ENCODE results near the gene FNDC3B.

FNDC3B gene

DNA sequence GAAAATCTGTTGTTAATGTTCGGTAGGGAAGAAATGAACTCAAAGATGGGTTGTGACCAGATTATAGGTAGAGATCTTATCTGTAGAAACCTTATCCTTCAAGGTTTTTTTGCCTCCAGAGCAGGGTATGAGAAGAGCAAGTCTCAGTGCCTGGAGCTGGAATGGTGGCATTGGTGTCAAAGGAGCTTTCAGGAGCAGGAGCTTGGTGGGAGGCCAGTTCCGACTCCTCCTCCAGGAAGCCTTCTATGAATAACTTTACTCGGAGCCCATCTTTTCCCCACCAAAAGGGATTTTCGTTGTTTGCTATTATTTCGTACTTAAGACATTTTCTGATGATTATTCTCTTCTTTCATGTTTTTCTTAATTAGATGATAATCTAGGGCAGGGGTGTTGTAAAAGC is 317.0 kb downstream of the FNDC3B start:
- ChIA-PET POLR2A (no interaction called here), CTCF (interaction anchor here (1.9 kb wide), 1 partner anchor 24 kb away, joined by 6 read pairs; no protein-coding TSS in a partner anchor)
- TF ChIP-seq ZNF610 (tag by site-specific recombination; IDR thresholded peaks at IDR 0.05; ENCODE audit: borderline replicate concordance) (no peak), WT1 (tag by site-specific recombination; IDR thresholded peaks at IDR 0.05) (no peak), ZNF548 (tag by site-specific recombination; IDR thresholded peaks at IDR 0.05) (no peak), ZNF280C (tag by site-specific recombination; IDR thresholded peaks at IDR 0.05) (no peak), ZSCAN4 (tag by site-specific recombination; IDR thresholded peaks at IDR 0.05) (no peak), ZNF155 (tag by site-specific recombination; IDR thresholded peaks at IDR 0.05) (no peak), HOXC10 (CRISPR knock-in tag; IDR thresholded peaks at IDR 0.05) (no peak), ZNF747 (tag by site-specific recombination; IDR thresholded peaks at IDR 0.05) (no peak)
- Histone ChIP-seq H3K27ac (ENCODE audit: extremely low read depth, low read depth, low read length) (no peak overlapping the region), H3K9me3 (ENCODE audit: control insufficient read depth, insufficient read depth, low read depth, low read length) (no peaks in the 10 kb centered on the region), H3K4me3 (ENCODE audit: low read depth, low read length) (no peak overlapping the region), H3K36me3 (ENCODE audit: control insufficient read depth in 2 of 2, insufficient read depth in 1 of 2, low read length in 2 of 2) (peaks cover 0 to 31% of the 10 kb centered on the region in 2 experiments; a peak in 1 of 3 replicates), H3K4me1 (ENCODE audit: control insufficient read depth, insufficient read depth, low read length) (no peaks in the 10 kb centered on the region)

DNA sequence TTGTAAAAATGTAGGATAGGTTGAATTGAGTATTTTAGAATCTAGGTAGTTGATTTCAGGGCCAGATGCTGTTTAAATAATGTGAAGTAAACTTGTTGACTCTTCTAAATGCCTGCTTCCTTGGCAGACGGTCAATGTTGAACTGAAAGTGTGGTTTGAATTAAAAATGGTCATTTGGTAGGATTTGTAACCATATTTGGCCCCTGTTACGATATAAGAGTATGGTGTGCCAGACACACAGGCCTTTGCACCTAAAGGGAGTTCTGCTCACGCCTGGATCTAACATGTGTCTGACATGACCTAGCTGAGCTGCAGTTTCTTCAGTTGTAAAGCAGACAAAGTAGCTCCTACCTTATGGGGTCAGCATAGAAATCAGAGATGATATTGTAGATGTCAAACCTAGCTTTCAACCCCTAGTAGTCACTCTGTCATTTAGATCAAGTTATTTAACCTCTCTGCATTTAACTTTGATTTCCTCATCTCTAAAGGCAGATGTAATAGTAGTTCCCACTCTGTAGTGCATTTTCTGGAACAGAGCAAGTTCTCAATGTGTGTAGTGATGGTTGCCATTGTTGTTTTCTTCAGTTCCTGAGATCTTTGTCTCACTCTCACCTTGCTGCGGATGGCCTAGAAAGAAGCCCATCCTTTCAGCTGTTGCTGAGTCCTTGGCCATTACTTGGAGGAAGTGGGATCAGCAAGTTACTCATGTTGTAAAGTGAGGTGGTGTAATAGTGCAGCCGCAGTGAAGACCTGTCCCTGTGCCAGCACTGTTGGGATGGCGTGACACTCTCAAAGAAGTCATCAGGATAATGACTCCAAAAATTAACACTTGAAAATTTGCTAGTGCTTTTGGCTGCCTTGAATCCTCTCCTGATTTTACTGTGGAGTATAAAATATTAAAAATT is 318.7 kb downstream of the FNDC3B start:
- TF ChIP-seq HOXD13 (CRISPR knock-in tag; IDR thresholded peaks at IDR 0.05; ENCODE audit: borderline replicate concordance) (no peak), ZNF645 (tag by site-specific recombination; IDR thresholded peaks at IDR 0.05) (no peak), HOXA7 (CRISPR knock-in tag; IDR thresholded peaks at IDR 0.05; ENCODE audit: borderline replicate concordance) (no peak), ZNF280C (tag by site-specific recombination; IDR thresholded peaks at IDR 0.05) (no peak), SALL2 (tag by site-specific recombination; IDR thresholded peaks at IDR 0.05; ENCODE audit: borderline replicate concordance) (no peak), ZNF610 (tag by site-specific recombination; IDR thresholded peaks at IDR 0.05; ENCODE audit: borderline replicate concordance) (no peak), ZFP3 (tag by site-specific recombination; IDR thresholded peaks at IDR 0.05; ENCODE audit: low read depth) (no peak), PRDM1 (tag by site-specific recombination; IDR thresholded peaks at IDR 0.05) (no peak), ELK4 (IDR thresholded peaks at IDR 0.05; ENCODE audit: borderline replicate concordance, low read depth, low read length) (no peak)
- TF ChIP-seq, protein P1, sequence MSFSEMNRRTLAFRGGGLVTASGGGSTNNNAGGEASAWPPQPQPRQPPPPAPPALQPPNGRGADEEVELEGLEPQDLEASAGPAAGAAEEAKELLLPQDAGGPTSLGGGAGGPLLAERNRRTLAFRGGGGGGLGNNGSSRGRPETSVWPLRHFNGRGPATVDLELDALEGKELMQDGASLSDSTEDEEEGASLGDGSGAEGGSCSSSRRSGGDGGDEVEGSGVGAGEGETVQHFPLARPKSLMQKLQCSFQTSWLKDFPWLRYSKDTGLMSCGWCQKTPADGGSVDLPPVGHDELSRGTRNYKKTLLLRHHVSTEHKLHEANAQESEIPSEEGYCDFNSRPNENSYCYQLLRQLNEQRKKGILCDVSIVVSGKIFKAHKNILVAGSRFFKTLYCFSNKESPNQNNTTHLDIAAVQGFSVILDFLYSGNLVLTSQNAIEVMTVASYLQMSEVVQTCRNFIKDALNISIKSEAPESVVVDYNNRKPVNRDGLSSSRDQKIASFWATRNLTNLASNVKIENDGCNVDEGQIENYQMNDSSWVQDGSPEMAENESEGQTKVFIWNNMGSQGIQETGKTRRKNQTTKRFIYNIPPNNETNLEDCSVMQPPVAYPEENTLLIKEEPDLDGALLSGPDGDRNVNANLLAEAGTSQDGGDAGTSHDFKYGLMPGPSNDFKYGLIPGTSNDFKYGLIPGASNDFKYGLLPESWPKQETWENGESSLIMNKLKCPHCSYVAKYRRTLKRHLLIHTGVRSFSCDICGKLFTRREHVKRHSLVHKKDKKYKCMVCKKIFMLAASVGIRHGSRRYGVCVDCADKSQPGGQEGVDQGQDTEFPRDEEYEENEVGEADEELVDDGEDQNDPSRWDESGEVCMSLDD (tag by site-specific recombination; IDR thresholded peaks at IDR 0.05), result no peak
- H3K27ac ChIP-seq (ENCODE audit: extremely low read depth, low read depth, low read length), result no peak overlapping the region
- no peaks in the 10 kb centered on the region for H3K4me1 ChIP-seq (ENCODE audit: control insufficient read depth, insufficient read depth, low read length)
- CTCF ChIA-PET, result interaction anchor here (0.5 to 1.4 kb wide), 5 partner anchors 10 to 621 kb away, joined by 3 to 6 read pairs (median 3); no protein-coding TSS in a partner anchor
- H3K36me3 ChIP-seq (ENCODE audit: control insufficient read depth in 2 of 2, insufficient read depth in 1 of 2, low read length in 2 of 2), result peaks cover 0 to 27% of the 10 kb centered on the region in 2 experiments; a peak in 1 of 3 replicates
- POLR2A ChIA-PET, result no interaction called here
- no peak overlapping the region for H3K4me3 ChIP-seq (ENCODE audit: low read depth, low read length)
- H3K9me3 ChIP-seq (ENCODE audit: control insufficient read depth, insufficient read depth, low read depth, low read length), result no peaks in the 10 kb centered on the region
